Panc1 (cell line): ENCODE results near the gene FCN3. TPM values are rescaled to one million over a fixed set of nuclear protein-coding genes. Genes with fewer than 3 reads are reported as not detected.

Experiments used
- ATAC-seq: fragments of 200-7000 bp; cut with Tn5 transposase; 2 replicates; pipeline ENCODE4 v1.9.1; 2020; ENCODE audit warnings: mild to moderate bottlenecking, moderate library complexity
- BruUV-seq: library from RNA; stranded (reverse); fragments of 400-500 nt; replicated peaks from 2 replicates; lab custom pipeline; 2021; lab: Mats Ljungman, UMichigan
- CTCF ChIA-PET: fragments of 300-600 bp; sonication (Branson Sonifier 250); formaldehyde crosslinking; loops from one replicate; lab custom pipeline; 2022; ENCODE audit warnings: antibody characterized with exemption; lab: Charles Lee
- POLR2A ChIA-PET: fragments of 300-600 bp; sonication (Branson Sonifier 250); formaldehyde crosslinking; loops from one replicate; lab custom pipeline; 2022; ENCODE audit warnings: antibody characterized with exemption; lab: Charles Lee
- DNase-seq: peaks from one replicate; pipeline ENCODE4 v3.0.0-alpha.2; 2010; ENCODE audit warnings: low read depth, low spot score
- H3K27ac ChIP-seq: 2 replicates; pipeline ENCODE4 v1.5.1; 2011; ENCODE audit warnings: mild to moderate bottlenecking, low read length, inconsistent platforms
- H3K27me3 ChIP-seq: fragments of 200-500 bp; sonication (Bioruptor generic); 2 replicates; pipeline ENCODE4 v1.6.0; 2014; ENCODE audit warnings: low read length, inconsistent platforms; ENCODE audit not compliant: control insufficient read depth, insufficient read depth
- H3K36me3 ChIP-seq: fragments of 200-500 bp; sonication (Bioruptor generic); 2 replicates; pipeline ENCODE4 v1.5.1; 2014; ENCODE audit warnings: inconsistent platforms, mild to moderate bottlenecking, low read length, moderate library complexity; ENCODE audit not compliant: control insufficient read depth, insufficient read depth
- H3K4me1 ChIP-seq: 2 replicates; pipeline ENCODE4 v1.5.1; 2011; ENCODE audit warnings: inconsistent platforms, mild to moderate bottlenecking, low read length, moderate library complexity; ENCODE audit not compliant: control insufficient read depth, insufficient read depth
- H3K4me3 ChIP-seq, 2 experiments: 2 replicates each; pipeline ENCODE4 v1.5.1; 2011 to 2012; ENCODE audit warnings: low read depth in 2 of 2, low read length in 2 of 2, mild to moderate bottlenecking in 2 of 2, inconsistent platforms in 1 of 2, moderate library complexity in 1 of 2
- H3K9me3 ChIP-seq: fragments of 200-500 bp; sonication (Bioruptor generic); 2 replicates; pipeline ENCODE4 v1.5.1; 2014; ENCODE audit warnings: low read depth, mild to moderate bottlenecking, inconsistent platforms, low read length, moderate library complexity; ENCODE audit not compliant: control insufficient read depth, insufficient read depth
- CTCF ChIP-seq: fragments of 450-650 bp; IDR thresholded peaks from 2 replicates; pipeline ENCODE4 v1.5.1; 2017; ENCODE audit warnings: mild to moderate bottlenecking
- POLR2AphosphoS5 ChIP-seq: IDR thresholded peaks from 2 replicates; pipeline ENCODE4 v1.6.1; 2012; ENCODE audit warnings: mild to moderate bottlenecking, low read depth, low read length, moderate library complexity
- SIN3A ChIP-seq: IDR thresholded peaks from 2 replicates; pipeline ENCODE4 v1.6.1; 2012; ENCODE audit warnings: low read depth, mild to moderate bottlenecking, low read length, moderate library complexity, borderline replicate concordance; ENCODE audit not compliant: insufficient read depth
- TCF7L2 ChIP-seq: IDR thresholded peaks from 2 replicates; pipeline ENCODE4 v1.6.1; 2011; ENCODE audit warnings: mild to moderate bottlenecking, low read depth, low read length, inconsistent platforms
- in situ Hi-C: cut with HindIII; loops from 2 replicates; pipeline ENCODE4 v1.10.0; 2016; ENCODE audit warnings: low sequenced_read_pairs, low pct_unique_long_range_greater_than_20kb
- intact Hi-C: fragments of 100-400 bp; cut with micrococcal nuclease; formaldehyde crosslinking; loops from one replicate; pipeline ENCODE4 v1.10.0; 2022; ENCODE audit not compliant: unreplicated experiment
- total RNA-seq: library from RNA; stranded (reverse); gene quantifications from one replicate; pipeline ENCODE4 v1.2.1, GENCODE V29; 2021; ENCODE audit not compliant: unreplicated experiment
- TF ChIP-seq, protein P1 (sequence below), 2 experiments: IDR thresholded peaks; 2 replicates each; pipeline ENCODE4 v1.6.1; 2011 to 2012; ENCODE audit warnings: low read depth in 2 of 2, control low read depth in 1 of 2, low read length in 1 of 2, mild to moderate bottlenecking in 1 of 2, moderate library complexity in 1 of 2; ENCODE audit not compliant: insufficient read depth in 1 of 2

FCN3 gene
- total RNA-seq, 1 experiment from 2014 or later, result not detected

DNA sequence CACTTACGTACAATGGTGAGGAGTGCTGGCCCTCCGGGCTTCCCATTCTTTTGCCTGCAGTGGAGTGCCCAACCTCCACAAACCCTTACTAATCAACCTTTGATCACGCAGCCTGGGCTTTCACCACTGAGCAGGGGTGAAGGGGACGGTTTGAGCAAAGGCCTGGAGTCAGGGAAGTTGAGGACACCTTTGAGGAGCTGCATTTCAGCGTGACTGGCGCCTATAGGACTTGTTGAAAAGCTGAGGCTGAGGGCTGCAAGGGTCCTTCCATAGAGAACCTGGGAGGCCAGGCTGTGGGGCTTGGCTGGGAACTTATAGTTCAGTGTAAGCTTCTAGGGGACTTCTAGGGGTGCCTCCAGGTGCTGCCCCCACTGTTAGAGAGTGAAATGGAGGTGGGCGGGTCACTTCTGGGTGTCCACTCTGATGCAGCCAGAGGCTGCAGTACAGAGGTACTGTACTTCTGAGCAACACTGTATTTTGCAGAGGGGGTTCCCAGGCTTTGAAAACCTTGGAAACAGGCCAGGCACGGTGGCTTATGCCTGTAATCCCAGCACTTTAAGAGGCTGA lies 23.0 kb downstream of the FCN3 start:
- DNase-seq (no peak), ATAC-seq (no peak)
- ChIA-PET POLR2A (interaction anchor here (0.5 kb wide), 1 partner anchor 344 kb away, joined by 3 read pairs; no protein-coding TSS in a partner anchor), CTCF (no interaction called here)
- H3K4me1 ChIP-seq, result peaks cover 19% of the 10 kb centered on the region
- no peaks in the 10 kb centered on the region for H3K9me3 ChIP-seq
- H3K27me3 ChIP-seq, result no peaks in the 10 kb centered on the region
- peak overlapping the region; percentile 29; the same call in 1 of the 2 replicates for H3K27ac ChIP-seq
- no peaks in the 10 kb centered on the region; the same call in 1 of the 2 replicates for H3K36me3 ChIP-seq
- TF ChIP-seq, protein P1, sequence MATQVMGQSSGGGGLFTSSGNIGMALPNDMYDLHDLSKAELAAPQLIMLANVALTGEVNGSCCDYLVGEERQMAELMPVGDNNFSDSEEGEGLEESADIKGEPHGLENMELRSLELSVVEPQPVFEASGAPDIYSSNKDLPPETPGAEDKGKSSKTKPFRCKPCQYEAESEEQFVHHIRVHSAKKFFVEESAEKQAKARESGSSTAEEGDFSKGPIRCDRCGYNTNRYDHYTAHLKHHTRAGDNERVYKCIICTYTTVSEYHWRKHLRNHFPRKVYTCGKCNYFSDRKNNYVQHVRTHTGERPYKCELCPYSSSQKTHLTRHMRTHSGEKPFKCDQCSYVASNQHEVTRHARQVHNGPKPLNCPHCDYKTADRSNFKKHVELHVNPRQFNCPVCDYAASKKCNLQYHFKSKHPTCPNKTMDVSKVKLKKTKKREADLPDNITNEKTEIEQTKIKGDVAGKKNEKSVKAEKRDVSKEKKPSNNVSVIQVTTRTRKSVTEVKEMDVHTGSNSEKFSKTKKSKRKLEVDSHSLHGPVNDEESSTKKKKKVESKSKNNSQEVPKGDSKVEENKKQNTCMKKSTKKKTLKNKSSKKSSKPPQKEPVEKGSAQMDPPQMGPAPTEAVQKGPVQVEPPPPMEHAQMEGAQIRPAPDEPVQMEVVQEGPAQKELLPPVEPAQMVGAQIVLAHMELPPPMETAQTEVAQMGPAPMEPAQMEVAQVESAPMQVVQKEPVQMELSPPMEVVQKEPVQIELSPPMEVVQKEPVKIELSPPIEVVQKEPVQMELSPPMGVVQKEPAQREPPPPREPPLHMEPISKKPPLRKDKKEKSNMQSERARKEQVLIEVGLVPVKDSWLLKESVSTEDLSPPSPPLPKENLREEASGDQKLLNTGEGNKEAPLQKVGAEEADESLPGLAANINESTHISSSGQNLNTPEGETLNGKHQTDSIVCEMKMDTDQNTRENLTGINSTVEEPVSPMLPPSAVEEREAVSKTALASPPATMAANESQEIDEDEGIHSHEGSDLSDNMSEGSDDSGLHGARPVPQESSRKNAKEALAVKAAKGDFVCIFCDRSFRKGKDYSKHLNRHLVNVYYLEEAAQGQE (IDR thresholded peaks at IDR 0.05; ENCODE audit: insufficient read depth in 1 of 2, low read depth in 2 of 2, low read length in 1 of 2), result no peak
- TF ChIP-seq CTCF, result no peak
- TF ChIP-seq TCF7L2, result no peak
- no peak for TF ChIP-seq SIN3A
- TF ChIP-seq POLR2AphosphoS5, result no peak
- intact Hi-C loops, result no loop called here
- in situ Hi-C loops, result no loop called here
- peak overlapping the region; percentile 11 to 30; a peak in 2 of 4 replicates for H3K4me3 ChIP-seq
- BruUV-seq, result no TSS peak

GRCh38 chr1:27350663-27351540 lies 23.7 kb downstream of the FCN3 start:
- no peak for DNase-seq
- intact Hi-C loops, result no loop called here
- Histone ChIP-seq H3K9me3 (no peaks in the 10 kb centered on the region), H3K4me3 (peak overlapping the region; percentile 11 to 30; a peak in 2 of 4 replicates), H3K27ac (peak overlapping the region; percentile 42), H3K36me3 (no peaks in the 10 kb centered on the region), H3K4me1 (peaks cover 19% of the 10 kb centered on the region), H3K27me3 (no peaks in the 10 kb centered on the region)
- CTCF ChIA-PET, result interaction anchor here (0.5 kb wide), 1 partner anchor 247 kb away, joined by 11 read pairs; no protein-coding TSS in a partner anchor
- POLR2A ChIA-PET, result interaction anchor here (0.5 kb wide), 1 partner anchor 344 kb away, joined by 3 read pairs; no protein-coding TSS in a partner anchor
- ATAC-seq, result peak; percentile 64
- BruUV-seq, result no TSS peak
- TF ChIP-seq CTCF (no peak), SIN3A (no peak), POLR2AphosphoS5 (no peak), TCF7L2 (no peak)
- TF ChIP-seq, protein P1 (IDR thresholded peaks at IDR 0.05; ENCODE audit: insufficient read depth in 1 of 2, low read depth in 2 of 2, low read length in 1 of 2), result no peak
- in situ Hi-C loops, result no loop called here
